Measurements from ENCODE around the gene COL6A5.
"Not testable (repeated sequence)": the region's sequence is repeated elsewhere in the genome, so short reads cannot be mapped to it uniquely, and the experiment has no call there.

The COL6A5 gene, protein sequence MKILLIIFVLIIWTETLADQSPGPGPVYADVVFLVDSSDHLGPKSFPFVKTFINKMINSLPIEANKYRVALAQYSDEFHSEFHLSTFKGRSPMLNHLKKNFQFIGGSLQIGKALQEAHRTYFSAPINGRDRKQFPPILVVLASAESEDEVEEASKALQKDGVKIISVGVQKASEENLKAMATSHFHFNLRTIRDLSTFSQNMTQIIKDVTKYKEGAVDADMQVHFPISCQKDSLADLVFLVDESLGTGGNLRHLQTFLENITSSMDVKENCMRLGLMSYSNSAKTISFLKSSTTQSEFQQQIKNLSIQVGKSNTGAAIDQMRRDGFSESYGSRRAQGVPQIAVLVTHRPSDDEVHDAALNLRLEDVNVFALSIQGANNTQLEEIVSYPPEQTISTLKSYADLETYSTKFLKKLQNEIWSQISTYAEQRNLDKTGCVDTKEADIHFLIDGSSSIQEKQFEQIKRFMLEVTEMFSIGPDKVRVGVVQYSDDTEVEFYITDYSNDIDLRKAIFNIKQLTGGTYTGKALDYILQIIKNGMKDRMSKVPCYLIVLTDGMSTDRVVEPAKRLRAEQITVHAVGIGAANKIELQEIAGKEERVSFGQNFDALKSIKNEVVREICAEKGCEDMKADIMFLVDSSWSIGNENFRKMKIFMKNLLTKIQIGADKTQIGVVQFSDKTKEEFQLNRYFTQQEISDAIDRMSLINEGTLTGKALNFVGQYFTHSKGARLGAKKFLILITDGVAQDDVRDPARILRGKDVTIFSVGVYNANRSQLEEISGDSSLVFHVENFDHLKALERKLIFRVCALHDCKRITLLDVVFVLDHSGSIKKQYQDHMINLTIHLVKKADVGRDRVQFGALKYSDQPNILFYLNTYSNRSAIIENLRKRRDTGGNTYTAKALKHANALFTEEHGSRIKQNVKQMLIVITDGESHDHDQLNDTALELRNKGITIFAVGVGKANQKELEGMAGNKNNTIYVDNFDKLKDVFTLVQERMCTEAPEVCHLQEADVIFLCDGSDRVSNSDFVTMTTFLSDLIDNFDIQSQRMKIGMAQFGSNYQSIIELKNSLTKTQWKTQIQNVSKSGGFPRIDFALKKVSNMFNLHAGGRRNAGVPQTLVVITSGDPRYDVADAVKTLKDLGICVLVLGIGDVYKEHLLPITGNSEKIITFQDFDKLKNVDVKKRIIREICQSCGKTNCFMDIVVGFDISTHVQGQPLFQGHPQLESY (N-terminal part only)

DNA sequence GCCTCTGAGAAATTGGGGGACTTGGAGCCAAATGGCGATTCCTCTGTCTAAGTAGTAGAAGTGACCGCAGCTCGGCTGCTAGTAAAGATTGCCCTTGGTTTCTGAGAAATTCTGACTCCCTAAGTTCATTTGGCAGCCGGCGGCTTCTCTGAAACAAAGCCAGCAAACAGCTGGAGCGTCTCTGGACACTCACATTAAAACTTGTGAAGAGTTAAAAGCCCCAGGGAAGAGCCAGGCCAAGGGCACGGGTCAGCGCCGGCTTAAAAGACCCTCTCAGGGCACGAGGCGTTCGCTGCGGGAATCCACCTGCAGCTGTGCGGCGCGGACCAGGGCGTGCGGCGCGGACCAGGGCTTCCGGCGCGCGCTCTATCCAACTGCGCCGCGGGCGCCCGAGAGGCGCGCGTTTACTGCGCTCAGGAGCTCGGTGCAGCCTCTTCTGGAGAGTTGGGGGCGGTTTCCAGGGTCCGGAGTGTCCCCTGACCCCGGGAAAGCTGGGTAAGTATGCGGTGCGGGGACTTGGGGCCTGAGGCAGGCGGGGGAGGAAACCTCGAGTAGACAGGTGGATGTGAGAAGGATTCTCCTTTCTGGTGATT, at the start of gene COL6A5:
Gene COL6A5, plus strand, starts transcription at position 186 of the 593 bp plus-strand sequence. CDS start 27,967 bp downstream, outside the sequence.
- peak; percentile 79 for DNase-seq

DNA sequence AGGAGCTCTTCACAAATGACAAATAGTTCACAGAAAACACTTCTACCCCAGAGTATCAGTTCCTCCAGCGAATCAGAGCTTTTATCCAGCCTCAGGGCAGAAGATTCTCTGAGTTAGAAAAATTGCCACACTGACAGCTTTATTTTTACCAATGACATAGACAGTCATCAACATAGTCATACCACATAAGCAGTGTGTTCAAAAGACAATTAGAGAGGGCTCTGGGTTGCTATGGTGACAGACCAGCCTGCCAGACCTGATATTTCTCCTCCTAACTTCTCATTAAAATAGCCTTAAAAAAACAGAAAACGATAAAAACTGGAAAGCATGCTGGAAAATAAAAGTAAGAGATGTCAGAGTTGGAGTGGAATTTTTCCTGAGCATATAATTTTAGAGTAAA, 45.9 kb upstream of the COL6A5 start:
- DNase-seq: no peak

GRCh38 chr3:130300888-130301287, 44.6 kb upstream of the COL6A5 start:
- DNase-seq: no peak

DNA sequence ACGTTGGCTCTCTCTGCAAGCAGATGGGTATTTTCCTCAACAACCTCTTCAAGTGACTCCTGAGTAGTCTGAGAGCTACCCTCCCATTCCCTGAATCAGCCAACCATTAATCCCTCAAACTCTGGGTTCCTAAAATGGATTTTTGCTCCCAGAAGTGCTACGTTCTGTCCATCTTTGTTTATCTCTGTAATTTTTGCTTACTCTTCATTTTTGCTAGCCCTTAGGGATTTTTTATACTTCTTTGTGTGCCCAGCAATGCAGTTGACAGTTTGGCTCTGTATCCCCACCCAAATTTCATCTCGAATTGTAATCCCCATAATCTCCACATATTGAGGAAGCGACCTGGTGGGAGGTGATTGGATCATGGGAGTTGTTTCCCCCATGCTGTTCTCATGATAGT, 35.4 kb upstream of the COL6A5 start:
- no peak for DNase-seq

- DNase-seq: no peak
Measured at GRCh38 chr3:130312374-130312773, 33.1 kb upstream of the COL6A5 start.

GRCh38 chr3:130316169-130316568, 29.3 kb upstream of the COL6A5 start:
- DNase-seq: no peak

DNA sequence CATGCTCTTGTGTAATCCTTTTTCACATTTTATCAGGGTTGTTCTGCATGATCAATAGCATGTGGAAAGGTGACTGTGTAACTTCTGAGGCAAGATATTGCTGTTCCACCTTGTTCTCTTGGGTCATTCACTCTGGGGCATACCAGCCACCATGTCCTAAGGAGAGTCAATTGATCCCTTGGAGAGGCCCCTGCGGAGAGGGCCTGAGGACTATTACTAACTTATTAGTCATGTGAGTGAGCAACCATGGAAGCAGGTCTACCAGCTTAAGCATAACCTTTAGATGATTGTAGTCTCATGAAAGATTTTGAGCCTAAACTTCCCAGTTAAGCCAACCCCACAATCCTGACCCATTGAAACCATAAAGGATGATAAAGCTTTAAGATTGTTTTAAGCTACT, 22.0 kb upstream of the COL6A5 start:
- DNase-seq: no peak

GRCh38 chr3:130340766-130341165, 4.7 kb upstream of the COL6A5 start:
- DNase-seq: no peak

GRCh38 chr3:130341388-130341787, 4.1 kb upstream of the COL6A5 start:
- no peak for DNase-seq

GRCh38 chr3:130341882-130342281, 3.6 kb upstream of the COL6A5 start:
- DNase-seq: no peak

DNA sequence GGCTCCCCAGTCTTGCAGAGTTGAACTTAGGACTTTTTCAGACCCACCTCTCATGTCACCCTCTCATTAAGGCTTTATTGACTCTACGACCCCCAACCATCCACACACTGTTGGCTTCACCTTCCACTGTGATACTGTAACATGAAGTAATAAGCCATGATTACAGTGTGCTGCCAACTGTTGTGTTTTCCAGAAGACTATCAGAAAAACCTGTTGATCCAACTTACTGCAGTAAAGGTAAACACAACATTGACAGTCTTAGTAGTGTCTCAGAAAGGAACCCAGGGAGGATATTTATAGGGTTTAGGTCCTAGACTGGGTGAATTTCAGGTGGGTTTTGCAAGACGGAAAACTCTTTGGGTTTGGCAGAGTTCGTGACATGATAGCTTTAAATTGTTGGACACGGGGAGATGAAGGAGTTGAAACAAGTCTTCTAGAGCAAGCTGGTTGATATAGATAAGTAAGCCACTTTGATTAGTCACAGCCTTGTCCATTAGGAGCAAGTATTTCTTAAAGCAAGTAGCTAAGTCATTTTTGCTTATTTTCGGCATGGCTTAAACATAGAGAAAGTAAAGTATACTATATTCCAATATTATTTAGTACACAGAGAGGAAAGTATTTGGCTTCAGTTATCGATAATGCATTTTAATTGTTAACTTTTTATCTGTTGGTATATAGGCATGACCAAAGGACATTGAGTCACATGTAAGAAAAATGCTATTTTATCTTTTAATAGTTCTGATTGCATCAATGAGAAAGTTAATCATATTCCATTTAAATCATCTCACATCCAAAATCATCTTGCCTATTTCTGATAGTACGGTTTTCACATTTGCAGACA, 2.4 kb upstream of the COL6A5 start:
- DNase-seq: peak; percentile 90

DNA sequence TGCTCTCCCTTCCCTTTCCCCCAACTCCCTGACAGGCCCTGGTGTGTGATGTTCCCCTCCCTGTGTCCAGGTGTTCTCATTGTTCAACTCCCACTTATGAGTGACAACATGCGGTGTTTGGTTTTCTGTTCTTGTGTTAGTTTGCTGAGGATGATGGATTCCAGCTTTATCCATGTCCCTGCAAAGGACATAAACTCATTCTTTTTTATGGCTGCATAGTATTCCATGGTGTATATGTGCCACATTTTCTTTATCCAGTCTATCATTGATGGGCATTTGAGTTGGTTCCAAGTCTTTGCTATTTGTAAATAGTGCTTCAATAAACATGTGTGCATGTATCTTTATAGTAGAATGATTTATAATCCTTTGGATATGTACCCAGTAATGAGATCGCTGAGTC, 2.8 kb downstream of the COL6A5 start:
- DNase-seq: not testable (repeated sequence)

DNA sequence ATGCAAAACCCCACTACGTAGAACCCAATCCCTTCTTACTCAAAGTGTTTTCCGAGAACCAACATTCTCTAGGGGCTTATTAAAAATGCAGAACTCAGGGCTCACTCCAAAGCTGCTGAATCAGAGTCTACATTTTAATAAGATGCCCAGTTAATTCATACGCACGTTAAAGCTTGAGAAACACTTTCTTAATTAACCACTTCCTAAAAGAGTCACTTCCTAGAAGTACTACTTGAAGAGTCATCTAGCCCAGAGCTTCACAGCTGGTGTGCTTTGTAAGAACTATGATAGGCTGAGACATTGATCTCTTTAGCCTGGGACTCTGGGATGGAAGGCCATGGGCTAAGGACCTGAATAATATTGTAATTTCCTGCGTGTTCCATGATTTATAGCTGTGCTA, 9.0 kb downstream of the COL6A5 start:
- DNase-seq: peak; percentile 85

- no peak for DNase-seq
Measured at GRCh38 chr3:130374033-130374432, 28.6 kb downstream of the COL6A5 start.

- DNase-seq: peak; percentile 62
Measured at GRCh38 chr3:130374908-130375307, 29.4 kb downstream of the COL6A5 start.

- DNase-seq: peak; percentile 72
Measured at GRCh38 chr3:130377960-130378676, 32.6 kb downstream of the COL6A5 start.

GRCh38 chr3:130378677-130379191, 33.3 kb downstream of the COL6A5 start:
- no peak for DNase-seq

DNA sequence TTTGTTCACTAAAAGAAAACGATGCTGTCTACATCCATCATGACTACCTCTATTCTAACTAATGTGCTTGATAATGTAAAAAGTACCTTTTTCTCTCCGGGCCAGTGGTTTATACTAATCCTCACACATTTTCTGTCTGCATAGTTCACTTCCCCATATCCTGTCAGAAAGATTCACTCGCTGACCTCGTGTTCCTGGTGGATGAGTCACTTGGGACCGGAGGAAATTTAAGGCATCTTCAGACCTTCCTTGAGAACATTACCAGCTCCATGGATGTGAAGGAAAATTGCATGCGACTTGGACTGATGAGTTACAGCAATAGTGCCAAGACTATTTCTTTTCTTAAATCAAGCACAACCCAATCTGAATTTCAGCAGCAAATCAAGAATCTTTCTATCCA, 33.8 kb downstream of the COL6A5 start:
- no peak for DNase-seq

DNA sequence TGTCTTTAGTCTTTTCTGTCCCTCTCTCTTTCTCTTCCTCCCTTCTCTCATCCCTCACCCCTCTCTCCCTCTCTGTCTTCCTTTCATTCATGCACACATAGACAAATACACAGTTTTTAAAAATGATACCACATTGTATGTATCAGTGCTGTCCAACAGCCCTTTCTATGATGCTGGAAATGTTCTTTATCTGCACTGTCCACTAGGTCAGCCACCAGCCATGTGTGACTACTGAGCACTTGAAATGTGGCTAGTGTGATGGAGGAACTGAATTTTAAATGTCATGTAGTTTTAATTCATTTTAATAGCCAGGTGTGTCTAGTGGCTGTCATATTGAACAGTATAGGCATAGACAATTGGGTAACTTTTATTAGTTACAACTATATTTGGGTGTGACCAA, 34.9 kb downstream of the COL6A5 start:
- DNase-seq: no peak

DNA sequence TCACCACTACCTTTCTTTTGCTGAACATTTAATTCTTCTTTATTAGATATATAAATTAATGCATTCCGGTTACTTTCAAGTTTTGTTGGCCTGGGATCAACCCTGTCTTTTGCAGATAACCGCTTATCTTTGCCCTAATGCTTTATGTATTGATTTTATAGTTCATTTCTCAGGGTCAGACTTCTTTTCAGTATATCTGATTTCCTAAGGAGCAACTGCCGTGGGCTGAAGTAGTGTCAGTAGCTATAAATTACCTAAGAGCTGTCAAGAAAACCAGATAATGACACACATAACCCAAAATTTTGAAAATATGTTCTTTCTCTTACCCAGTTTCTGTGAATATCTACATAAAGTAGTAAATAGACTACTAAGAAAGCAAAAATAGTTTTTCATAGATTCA, 38.0 kb downstream of the COL6A5 start:
- DNase-seq: no peak

GRCh38 chr3:130384476-130385025, 39.1 kb downstream of the COL6A5 start:
- DNase-seq: no peak
